Measurements from ENCODE around the gene PARP15.
A peak's percentile ranks its signal among the peaks of the same experiment; 100 is the strongest.

Gene PARP15

GRCh38 chr3:122572940-122573412, 4.5 kb upstream of the PARP15 start:
- peak in 1 of 2 donors; percentile 21 for DNase-seq (ENCODE audit: low read depth in 2 of 2)

DNA sequence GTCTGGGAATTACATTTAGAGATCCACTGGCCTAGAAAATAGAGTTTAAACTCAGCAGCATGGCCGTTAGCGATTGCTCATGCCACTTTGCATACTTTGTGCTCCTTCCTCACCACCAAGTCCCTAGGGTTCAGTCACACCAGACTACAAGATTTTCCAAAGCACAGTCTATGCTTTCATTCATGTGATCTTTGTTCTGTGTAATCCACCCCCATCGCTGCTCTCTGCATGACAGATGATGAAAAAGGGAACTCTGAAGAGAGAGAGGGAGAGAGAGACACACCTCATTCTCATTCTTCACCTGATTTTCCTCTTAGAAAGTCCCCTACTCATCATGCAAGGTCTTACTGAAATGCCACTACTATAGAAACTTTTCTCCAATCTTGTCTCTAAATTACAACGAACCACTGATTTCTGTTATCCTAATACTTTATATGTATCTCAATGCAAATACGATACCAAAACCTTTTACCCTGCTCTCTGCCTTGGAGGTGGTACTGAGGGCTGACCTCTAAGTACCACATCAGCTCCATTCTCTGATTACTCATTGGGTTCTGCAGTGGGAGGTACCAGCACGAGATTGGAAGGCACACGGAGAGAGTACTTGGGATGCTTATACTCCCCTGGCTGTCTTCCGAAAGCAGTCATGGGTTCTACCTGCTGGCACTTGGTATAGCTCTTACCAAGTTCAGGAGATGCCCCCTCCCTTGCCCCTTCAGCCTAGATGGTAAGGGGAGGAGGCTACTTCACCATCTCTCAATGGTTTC, 1.1 kb upstream of the PARP15 start:
- DNase-seq (ENCODE audit: low read depth in 2 of 2): no peak

DNA sequence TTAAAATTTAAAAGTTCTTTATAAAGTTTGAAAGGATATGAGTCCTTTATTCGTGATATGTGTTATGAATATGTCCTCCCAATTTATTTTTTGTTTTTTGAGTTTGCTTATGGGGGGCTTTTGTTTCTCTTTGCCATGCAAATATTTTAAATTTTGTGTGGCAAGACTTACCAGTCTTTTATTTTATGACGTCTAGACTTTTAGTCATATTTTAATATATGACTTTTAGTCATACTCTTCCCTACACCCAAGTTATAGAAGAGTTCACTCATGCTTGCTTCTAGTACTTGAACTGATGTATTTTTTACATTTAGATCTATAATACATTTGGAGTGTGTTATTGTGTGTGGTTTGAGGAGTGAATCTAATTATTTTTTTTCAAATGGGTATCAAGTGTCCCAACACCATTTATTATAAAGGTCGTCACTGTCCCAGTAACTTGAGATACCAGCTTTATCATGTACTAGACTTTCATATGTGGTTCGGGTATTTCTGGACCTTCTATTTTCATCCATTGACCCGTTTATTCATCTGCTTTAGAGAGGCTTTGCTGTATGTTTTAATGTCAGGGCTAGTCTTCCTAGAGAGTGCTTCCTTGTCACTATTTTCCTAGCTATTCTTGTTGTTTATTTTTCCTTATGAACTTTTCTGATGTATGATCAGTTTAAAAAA, 755 bp downstream of the PARP15 start:
- no peak for DNase-seq (ENCODE audit: low read depth in 2 of 2)

DNA sequence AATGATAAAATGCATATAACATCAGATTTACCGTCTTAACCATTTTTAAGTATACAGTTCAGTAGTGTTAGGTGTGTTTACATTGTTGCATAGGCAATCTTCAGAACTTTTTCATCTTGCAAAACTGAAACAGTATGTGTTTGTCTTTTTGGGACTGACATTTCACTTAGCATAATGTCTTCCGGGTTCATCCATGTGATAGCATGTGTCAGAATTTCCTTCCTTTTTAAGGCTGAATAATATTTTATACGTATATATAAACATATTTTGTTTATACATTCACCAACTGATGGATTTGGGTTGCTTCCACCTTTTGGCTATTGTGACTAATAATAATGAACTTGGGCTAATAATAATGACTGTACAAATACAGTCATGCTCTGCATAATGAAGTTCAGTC, 3.0 kb downstream of the PARP15 start:
- no peak for DNase-seq (ENCODE audit: low read depth in 2 of 2)

GRCh38 chr3:122581622-122582021, 4.2 kb downstream of the PARP15 start:
- no peak for DNase-seq (ENCODE audit: low read depth in 2 of 2)

- DNase-seq (ENCODE audit: low read depth in 2 of 2): no peak
Measured at GRCh38 chr3:122582390-122582789, 4.9 kb downstream of the PARP15 start.

- DNase-seq (ENCODE audit: low read depth in 2 of 2): no peak
Measured at GRCh38 chr3:122586098-122586497, 8.6 kb downstream of the PARP15 start.

GRCh38 chr3:122586773-122587485, 9.5 kb downstream of the PARP15 start:
- no peak for DNase-seq (ENCODE audit: low read depth in 2 of 2)

GRCh38 chr3:122587572-122587971, 10.1 kb downstream of the PARP15 start:
- no peak for DNase-seq (ENCODE audit: low read depth in 2 of 2)

DNA sequence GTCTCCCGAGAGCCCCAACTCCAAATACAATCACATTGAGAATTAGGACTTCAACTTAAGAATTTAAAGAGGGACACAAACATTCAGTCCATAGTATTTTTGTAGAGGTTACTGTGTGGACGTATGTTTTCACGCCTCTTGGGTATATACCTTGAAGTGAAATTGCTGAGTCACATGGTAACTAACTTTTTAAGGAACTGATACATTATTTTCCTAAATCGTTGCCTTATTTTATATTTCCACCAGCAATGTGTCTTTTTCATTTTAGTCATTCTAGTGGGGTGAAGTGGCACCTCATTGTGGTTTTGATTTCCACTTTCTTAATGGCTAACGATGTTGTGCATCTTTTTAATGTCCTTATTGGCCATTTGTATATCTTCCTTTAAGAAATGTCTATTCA, 11.8 kb downstream of the PARP15 start:
- no peak for DNase-seq (ENCODE audit: low read depth in 2 of 2)

- no peak for DNase-seq (ENCODE audit: low read depth in 2 of 2)
Measured at GRCh38 chr3:122590610-122591009, 13.2 kb downstream of the PARP15 start.

DNA sequence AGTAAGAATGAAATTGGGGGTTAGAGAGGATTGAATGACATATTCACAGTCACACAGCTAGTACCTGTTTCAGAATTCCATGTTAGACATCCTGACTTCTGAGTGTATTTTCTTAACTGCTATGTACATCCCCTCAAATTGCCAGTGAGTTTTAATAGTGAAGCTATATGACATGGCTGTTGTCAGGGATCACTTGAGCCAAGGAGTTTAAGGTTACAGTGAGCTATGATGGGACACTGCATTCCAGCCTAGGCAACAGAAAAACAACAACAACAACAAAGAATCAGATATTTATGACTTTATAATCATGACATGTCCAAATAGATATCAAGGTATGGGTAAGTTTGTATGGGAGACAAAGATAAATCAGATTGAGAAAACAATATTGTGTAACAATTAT, 16.6 kb downstream of the PARP15 start:
- DNase-seq (ENCODE audit: low read depth in 2 of 2): no peak

DNA sequence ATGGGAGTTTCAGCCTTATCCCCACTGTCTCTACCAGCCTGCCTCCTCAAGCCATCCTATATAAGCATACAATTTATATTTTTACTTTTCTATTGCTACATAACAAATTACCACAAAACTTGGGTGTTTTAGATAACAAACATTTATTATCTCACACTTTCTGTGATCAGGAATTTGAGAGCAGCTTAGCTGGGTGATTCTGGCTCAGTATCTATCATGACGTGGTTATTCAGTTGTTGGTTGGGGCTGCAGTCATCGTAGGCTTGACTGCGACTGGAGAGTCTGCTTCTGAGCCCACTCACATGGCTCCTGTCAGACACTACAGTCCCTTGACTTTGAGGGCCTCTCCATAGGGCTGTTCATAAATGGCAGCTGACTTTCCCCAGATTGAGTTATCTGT, 20.7 kb downstream of the PARP15 start:
- no peak for DNase-seq (ENCODE audit: low read depth in 2 of 2)

GRCh38 chr3:122598556-122598955, 21.1 kb downstream of the PARP15 start:
- DNase-seq (ENCODE audit: low read depth in 2 of 2): no peak

DNA sequence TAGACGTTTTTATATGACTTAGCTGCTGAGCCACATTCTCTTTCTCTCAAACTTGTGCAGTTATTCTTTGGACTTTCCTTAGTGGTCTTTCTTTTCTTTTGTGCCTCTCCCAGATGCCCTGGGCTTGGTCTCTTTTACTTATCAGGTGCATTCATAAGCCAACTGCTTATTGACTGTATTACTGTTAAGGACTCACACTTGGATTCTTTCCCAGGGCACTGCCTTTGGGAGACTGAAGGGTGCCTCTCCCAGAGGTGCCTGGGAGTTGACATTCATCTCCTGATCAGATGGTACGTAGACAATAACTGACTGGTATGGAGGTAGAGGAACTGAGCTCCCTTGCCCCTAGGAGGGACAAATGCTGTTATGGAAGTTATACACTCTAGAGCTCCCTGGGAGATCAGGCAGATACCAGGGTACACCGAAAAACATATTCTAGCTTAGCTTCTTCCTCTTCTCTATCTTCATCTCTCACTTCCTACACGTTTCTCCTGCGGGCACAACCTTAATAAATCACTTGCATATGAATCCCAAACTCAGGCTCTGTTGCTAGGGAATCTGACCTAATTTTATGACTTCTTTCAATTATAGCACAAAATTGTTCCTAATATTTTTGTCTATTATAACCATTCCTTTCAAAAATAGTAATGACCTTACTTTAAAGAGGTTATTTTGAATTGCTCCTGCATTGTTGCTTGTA, 24.7 kb downstream of the PARP15 start:
- DNase-seq (ENCODE audit: low read depth in 2 of 2): no peak

- no peak for DNase-seq (ENCODE audit: low read depth in 2 of 2)
Measured at GRCh38 chr3:122603056-122603455, 25.6 kb downstream of the PARP15 start.

GRCh38 chr3:122606330-122606729, 28.9 kb downstream of the PARP15 start:
- no peak for DNase-seq (ENCODE audit: low read depth in 2 of 2)

DNA sequence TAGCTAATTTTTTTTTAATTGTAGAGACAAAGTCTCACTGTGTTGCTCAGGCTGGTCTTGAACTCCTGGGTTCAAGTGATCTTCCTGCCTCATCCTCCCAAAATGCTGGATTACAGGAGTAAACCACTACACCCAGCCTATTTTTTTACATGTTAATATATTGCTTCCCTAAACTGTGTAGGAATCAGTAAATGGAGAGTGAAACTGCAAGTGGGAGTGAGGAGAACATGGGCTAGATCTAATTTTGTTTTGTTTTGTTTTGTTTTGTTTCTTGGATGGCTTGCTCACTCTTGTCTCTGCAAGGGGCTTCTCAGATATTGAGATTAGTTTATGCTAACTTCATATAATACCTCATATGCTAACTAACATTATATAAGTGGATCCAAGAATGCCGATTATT, 31.5 kb downstream of the PARP15 start:
- no peak for DNase-seq (ENCODE audit: low read depth in 2 of 2)

DNA sequence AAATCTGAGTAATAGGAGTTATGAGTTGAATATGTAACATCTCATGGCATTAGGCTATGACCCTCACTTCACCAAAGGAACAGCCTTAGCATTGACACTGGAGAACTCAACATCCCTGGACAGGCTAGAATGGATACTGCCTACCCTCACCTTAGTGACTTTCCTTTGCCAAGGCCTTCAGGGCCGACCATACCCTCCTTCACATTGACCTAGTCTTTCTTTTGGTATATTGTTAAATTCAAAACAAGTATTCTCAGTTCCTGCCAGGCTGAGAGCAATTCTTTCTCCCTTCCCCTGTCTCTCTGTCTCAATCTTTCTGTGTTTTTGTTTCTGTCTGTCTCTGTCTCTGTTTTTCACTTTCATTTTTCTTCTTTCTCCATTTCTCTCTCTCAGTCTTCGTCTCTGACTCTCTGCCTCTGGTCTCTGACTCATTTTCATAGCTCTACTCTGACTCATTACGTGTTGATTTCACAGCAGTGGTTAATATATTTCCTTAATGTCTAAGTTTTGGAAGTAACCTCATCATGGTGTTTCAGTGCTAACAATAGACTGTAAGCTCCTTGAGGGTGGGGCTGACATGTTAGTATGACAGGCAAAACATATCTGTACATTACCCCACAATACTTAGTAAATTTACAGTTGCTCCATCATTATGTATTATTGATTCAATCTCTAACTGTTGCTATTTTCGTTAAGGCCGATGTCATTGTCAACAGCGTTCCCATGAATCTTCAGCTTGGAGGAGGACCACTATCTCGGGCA, 32.5 kb downstream of the PARP15 start:
- DNase-seq (ENCODE audit: low read depth in 2 of 2): no peak

DNA sequence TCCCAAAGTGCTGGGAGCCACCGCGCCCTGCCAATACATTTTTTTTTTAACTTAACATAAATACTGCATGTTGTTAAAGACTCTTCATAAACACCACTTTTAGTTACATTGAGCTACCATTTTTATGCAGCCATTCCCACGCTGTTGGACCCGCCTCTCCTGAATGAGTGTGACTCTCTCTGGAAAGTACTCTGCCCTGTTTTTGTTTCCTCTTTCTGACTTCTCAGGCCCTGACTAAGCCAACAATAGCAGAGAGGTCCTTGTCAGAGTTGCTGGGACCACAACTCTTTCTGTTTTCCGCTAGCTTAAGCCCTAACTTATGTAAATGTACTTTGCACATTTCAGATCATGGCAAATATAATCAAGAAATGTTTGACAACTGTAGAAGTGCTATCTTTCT, 35.2 kb downstream of the PARP15 start:
- no peak for DNase-seq (ENCODE audit: low read depth in 2 of 2)

- DNase-seq (ENCODE audit: low read depth in 2 of 2): no peak
Measured at GRCh38 chr3:122615303-122615702, 37.9 kb downstream of the PARP15 start.

Data from stimulated activated CD4-positive, alpha-beta T cell treated with anti-CD3 and anti-CD28 coated beads, Interleukin-1b, Interleukin-23, amount 100 ng/mL, for 4 hours (primary cell).